Endothelial cell of umbilical vein (primary cell): Measurements from ENCODE around the gene COL4A1. TPM values are rescaled to one million over a fixed set of nuclear protein-coding genes. Genes with fewer than 3 reads are reported as not detected.

Source experiments
- BruUV-seq: library from RNA; stranded (reverse); fragments of 400-500 nt; replicated peaks from 2 replicates; lab custom pipeline; 2021; lab: Mats Ljungman, UMichigan
- CTCF ChIA-PET: fragments of 300-600, 350-600 bp; sonication (Branson Sonifier 250); formaldehyde crosslinking; loops from one replicate; lab custom pipeline; 2021; ENCODE audit warnings: antibody characterized with exemption, inconsistent platforms; lab: Charles Lee
- POLR2A ChIA-PET: fragments of 300-600, 350-600 bp; sonication (Branson Sonifier 250); formaldehyde crosslinking; loops from one replicate; lab custom pipeline; 2021; ENCODE audit warnings: antibody characterized with exemption, inconsistent platforms; lab: Charles Lee
- DNase-seq: peaks from one replicate; pipeline ENCODE4 v3.0.0-alpha.2; 2011; ENCODE audit warnings: low read depth, low spot score
- FAIRE-seq: peaks from 2 replicates; lab custom pipeline; 2011; peaks lifted over from hg19 to GRCh38; lab: Jason Lieb, UNC
- H2AFZ ChIP-seq: 2 replicates; pipeline ENCODE4 v1.6.0; 2012; ENCODE audit warnings: low read depth, low read length, control low read depth, inconsistent platforms
- H3K27ac ChIP-seq: 2 replicates; pipeline ENCODE4 v1.5.1; 2011; ENCODE audit warnings: low read depth, mild to moderate bottlenecking, control low read depth, low read length, moderate library complexity; ENCODE audit not compliant: insufficient read depth
- H3K27me3 ChIP-seq, 2 experiments: 2 replicates each; pipeline versions ENCODE4 v1.6.0 to v1.6.1; 2011; ENCODE audit warnings: low read length in 2 of 2, mixed read lengths in 1 of 2; ENCODE audit not compliant: control insufficient read depth in 2 of 2, insufficient read depth in 2 of 2
- H3K36me3 ChIP-seq, 2 experiments: 2 replicates in 1 of 2; 3 replicates in 1 of 2; pipeline ENCODE4 v1.5.1; 2011; ENCODE audit warnings: low read length in 2 of 2, mild to moderate bottlenecking in 1 of 2, moderate library complexity in 1 of 2; ENCODE audit not compliant: control insufficient read depth in 2 of 2, insufficient read depth in 2 of 2; ENCODE audit errors: extremely low read depth in 1 of 2
- H3K4me1 ChIP-seq: 3 replicates; pipeline ENCODE4 v1.5.1; 2011; ENCODE audit warnings: mild to moderate bottlenecking, low read length; ENCODE audit not compliant: control insufficient read depth, insufficient read depth; ENCODE audit errors: extremely low read depth
- H3K4me2 ChIP-seq: 2 replicates; pipeline ENCODE4 v1.6.1; 2011; ENCODE audit warnings: low read length, control low read depth, mixed read lengths; ENCODE audit not compliant: insufficient read depth
- H3K4me3 ChIP-seq, 3 experiments: fragments of 200-600 bp in 1 of 3; sonication (generic), shearing (Covaris generic) in 1 of 3; replicated peaks in 1 of 3; 2 replicates each; pipeline ENCODE4 v1.5.1; 2011 to 2016; ENCODE audit warnings: control low read depth in 3 of 3, low read length in 3 of 3, mild to moderate bottlenecking in 2 of 3, inconsistent platforms in 1 of 3, low read depth in 1 of 3, moderate library complexity in 1 of 3; ENCODE audit not compliant: insufficient read depth in 1 of 3
- H3K79me2 ChIP-seq: 2 replicates; pipeline ENCODE4 v1.6.0; 2012; ENCODE audit warnings: low read length, inconsistent platforms; ENCODE audit not compliant: control insufficient read depth, insufficient read depth
- H3K9ac ChIP-seq: replicated peaks from 2 replicates; pipeline ENCODE3; 2011; ENCODE audit warnings: low read length, control low read depth; ENCODE audit not compliant: insufficient read depth; ENCODE audit errors: extremely low read depth
- H3K9me1 ChIP-seq: replicated peaks from 3 replicates; pipeline ENCODE4 v1.6.0; 2011; ENCODE audit warnings: mild to moderate bottlenecking, low read length; ENCODE audit not compliant: control insufficient read depth, insufficient read depth; ENCODE audit errors: extremely low read depth
- H3K9me3 ChIP-seq: replicated peaks from 2 replicates; pipeline ENCODE4 v1.5.1; 2012; ENCODE audit warnings: low read length, inconsistent platforms; ENCODE audit not compliant: control insufficient read depth, insufficient read depth
- H4K20me1 ChIP-seq: replicated peaks from 2 replicates; pipeline ENCODE3; 2011; ENCODE audit warnings: mild to moderate bottlenecking, low read length; ENCODE audit not compliant: control insufficient read depth, insufficient read depth; ENCODE audit errors: extremely low read depth
- CTCF ChIP-seq, 2 donors: IDR thresholded peaks; 1 replicate in 1 of 2; 2 replicates in 1 of 2; pipeline ENCODE4 v1.5.1; 2011; ENCODE audit warnings: low read length in 2 of 2, mild to moderate bottlenecking in 2 of 2, moderate library complexity in 2 of 2, control low read depth in 1 of 2, inconsistent platforms in 1 of 2, low read depth in 1 of 2; ENCODE audit not compliant: insufficient read depth in 1 of 2; ENCODE audit errors: extremely low read depth in 1 of 2
- EZH2 ChIP-seq: IDR thresholded peaks from 2 replicates; pipeline ENCODE4 v1.6.1; 2012; ENCODE audit warnings: borderline replicate concordance, low read depth, mild to moderate bottlenecking, moderate library complexity, low read length, inconsistent platforms; ENCODE audit not compliant: severe bottlenecking
- FOS ChIP-seq: IDR thresholded peaks from 2 replicates; pipeline ENCODE4 v1.6.1; 2011; ENCODE audit warnings: mild to moderate bottlenecking, low read length, moderate library complexity, borderline replicate concordance; ENCODE audit not compliant: insufficient read depth
- GATA2 ChIP-seq: IDR thresholded peaks from 2 replicates; pipeline ENCODE4 v1.7.0; 2011; ENCODE audit warnings: low read depth, mild to moderate bottlenecking, moderate library complexity, mixed read lengths, low read length; ENCODE audit not compliant: insufficient read length, insufficient read depth
- JUN ChIP-seq: IDR thresholded peaks from 2 replicates; pipeline ENCODE4 v1.6.1; 2011; ENCODE audit warnings: borderline replicate concordance, low read depth; ENCODE audit not compliant: insufficient read length, insufficient read depth
- MAX ChIP-seq: IDR thresholded peaks from 2 replicates; pipeline ENCODE4 v1.6.1; 2011; ENCODE audit not compliant: insufficient read depth, insufficient read length
- MYC ChIP-seq: IDR thresholded peaks from one replicate; pipeline ENCODE4 v1.6.1; 2011; ENCODE audit warnings: mild to moderate bottlenecking, low read depth, low read length
- POLR2A ChIP-seq: IDR thresholded peaks from 2 replicates; pipeline ENCODE4 v1.6.1; 2012; ENCODE audit warnings: low read depth, mild to moderate bottlenecking, control low read depth, low read length
- POLR2AphosphoS5 ChIP-seq: IDR thresholded peaks from 2 replicates; pipeline ENCODE4 v1.6.1; 2012; ENCODE audit warnings: low read depth, mild to moderate bottlenecking, control low read depth, low read length, moderate library complexity; ENCODE audit not compliant: insufficient read depth
- dilution Hi-C: fragments of 300-500 bp; cut with MboI; formaldehyde crosslinking; loops from one replicate; pipeline ENCODE4 v1.15.0; 2019; ENCODE audit warnings: low sequenced_read_pairs; ENCODE audit not compliant: extremely low pct_ligation_motif_present
- intact Hi-C: fragments of 100-400 bp; cut with micrococcal nuclease; formaldehyde crosslinking; loops from one replicate; pipeline ENCODE4 v1.10.0; 2022
- polyA plus RNA-seq, 4 experiments: library from polyadenylated mRNA; depleted of rRNA in 3 of 4; stranded (reverse) in 3 of 4; unstranded in 1 of 4; fragments of >200 nt; gene quantifications; 2 replicates each; pipeline versions ENCODE4 v1.2.1 to v1.2.3, GENCODE V29; 2011 to 2012; ENCODE audit warnings: missing spikeins in 1 of 4
- total RNA-seq: library from RNA; stranded (reverse); gene quantifications from 2 replicates; pipeline ENCODE4 v1.2.3, GENCODE V29; 2021

Gene COL4A1
- total and polyA plus RNA-seq, 2 donors (not counting 3 experiments of a cell fraction or from before 2014, with no cell fraction given), result 384 to 1,119 TPM

- Histone ChIP-seq H3K9me1 (no peaks in the 10 kb centered on the region), H3K27ac (no peak overlapping the region), H3K9me3 (no peaks in the 10 kb centered on the region), H3K4me2 (no peak overlapping the region), H2AFZ (no peak overlapping the region), H3K4me1 (no peaks in the 10 kb centered on the region), H3K36me3 (peaks cover 27 to 33% of the 10 kb centered on the region in 2 experiments), H3K9ac (no peak overlapping the region), H3K4me3 (no peak overlapping the region), H3K27me3 (no peaks in the 10 kb centered on the region), H3K79me2 (no peaks in the 10 kb centered on the region), H4K20me1 (no peaks in the 10 kb centered on the region)
- CTCF ChIA-PET, result no interaction called here
- TF ChIP-seq EZH2 (no peak), JUN (no peak), MAX (no peak), GATA2 (no peak), POLR2AphosphoS5 (no peak), POLR2A (no peak), FOS (no peak), MYC (no peak), CTCF (IDR thresholded peaks at IDR 0.05; ENCODE audit: extremely low read depth in 1 of 2, insufficient read depth in 1 of 2, low read depth in 1 of 2, low read length in 2 of 2) (no peak)
- intact Hi-C loops (no loop called here), dilution Hi-C loops (no loop called here)
- no peak for DNase-seq
- FAIRE-seq, result no peak
- POLR2A ChIA-PET, result interaction anchor here (0.8 kb wide), 1 partner anchor 845 kb away, joined by 5 read pairs; no protein-coding TSS in a partner anchor
- no TSS peak for BruUV-seq
Observed at GRCh38 chr13:110150384-110151101, 156.4 kb downstream of the COL4A1 start.
